Measurements from ENCODE around the gene CCDC195.

CCDC195 gene, protein sequence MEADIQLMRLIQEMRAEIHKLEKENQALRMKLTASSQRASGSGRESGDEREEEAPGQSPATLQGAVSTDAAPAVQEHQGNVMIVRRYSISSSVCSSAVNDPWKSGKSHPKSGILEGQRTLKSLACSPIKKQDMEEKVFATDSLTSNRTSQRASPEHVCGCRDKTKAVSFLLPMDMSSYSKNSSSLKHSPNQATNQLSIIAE

GRCh38 chr2:224716201-224716600 is at the start of gene CCDC195:
TSS of gene CCDC195 (minus strand) at chr2:224716365. CDS start at chr2:224716365, 0 bp downstream.
- no peak for DNase-seq (ENCODE audit: extremely low read depth, low read depth)
- TF ChIP-seq, protein P1, sequence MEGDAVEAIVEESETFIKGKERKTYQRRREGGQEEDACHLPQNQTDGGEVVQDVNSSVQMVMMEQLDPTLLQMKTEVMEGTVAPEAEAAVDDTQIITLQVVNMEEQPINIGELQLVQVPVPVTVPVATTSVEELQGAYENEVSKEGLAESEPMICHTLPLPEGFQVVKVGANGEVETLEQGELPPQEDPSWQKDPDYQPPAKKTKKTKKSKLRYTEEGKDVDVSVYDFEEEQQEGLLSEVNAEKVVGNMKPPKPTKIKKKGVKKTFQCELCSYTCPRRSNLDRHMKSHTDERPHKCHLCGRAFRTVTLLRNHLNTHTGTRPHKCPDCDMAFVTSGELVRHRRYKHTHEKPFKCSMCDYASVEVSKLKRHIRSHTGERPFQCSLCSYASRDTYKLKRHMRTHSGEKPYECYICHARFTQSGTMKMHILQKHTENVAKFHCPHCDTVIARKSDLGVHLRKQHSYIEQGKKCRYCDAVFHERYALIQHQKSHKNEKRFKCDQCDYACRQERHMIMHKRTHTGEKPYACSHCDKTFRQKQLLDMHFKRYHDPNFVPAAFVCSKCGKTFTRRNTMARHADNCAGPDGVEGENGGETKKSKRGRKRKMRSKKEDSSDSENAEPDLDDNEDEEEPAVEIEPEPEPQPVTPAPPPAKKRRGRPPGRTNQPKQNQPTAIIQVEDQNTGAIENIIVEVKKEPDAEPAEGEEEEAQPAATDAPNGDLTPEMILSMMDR (IDR thresholded peaks at IDR 0.05; ENCODE audit: low read depth, low read length) = no peak

GRCh38 chr2:224764565-224765236 is 48.5 kb upstream of the CCDC195 start:
- TF ChIP-seq, protein P1 (IDR thresholded peaks at IDR 0.05; ENCODE audit: low read depth, low read length) = no peak
- no peak for DNase-seq (ENCODE audit: extremely low read depth, low read depth)

DNA sequence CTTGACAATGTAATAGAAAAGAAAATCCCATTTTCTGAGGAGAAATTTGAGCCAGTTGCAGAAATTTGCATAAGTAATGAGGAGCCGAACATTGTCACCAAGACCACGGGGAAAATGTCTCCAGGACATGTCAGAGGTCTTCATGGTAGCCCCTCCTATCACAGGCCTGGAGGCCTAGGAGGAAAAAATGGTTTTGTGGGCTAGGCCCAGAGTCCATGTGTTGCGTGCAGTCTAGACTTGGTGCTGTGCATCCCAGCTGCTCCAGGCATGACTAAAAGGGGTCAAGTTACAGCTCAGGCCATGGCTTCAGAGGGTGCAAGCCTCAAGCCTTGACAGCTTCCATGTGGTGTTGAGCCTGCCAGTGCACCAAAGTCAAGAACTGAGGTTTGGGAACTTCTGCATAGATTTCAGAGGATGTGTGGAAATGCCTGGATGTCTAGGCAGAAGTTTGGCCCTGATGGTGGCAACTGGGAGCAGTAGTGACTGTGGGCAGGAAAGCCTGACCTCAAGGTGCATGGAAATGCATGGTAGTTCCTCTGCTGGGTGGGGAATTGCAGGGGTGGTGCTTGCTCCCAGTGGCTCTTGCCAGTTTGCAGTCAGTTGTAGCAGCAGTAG is 41.9 kb upstream of the CCDC195 start:
- TF ChIP-seq, protein P1 (IDR thresholded peaks at IDR 0.05; ENCODE audit: low read depth, low read length) = no peak
- no peak for DNase-seq (ENCODE audit: extremely low read depth, low read depth)

- TF ChIP-seq, protein P1 (IDR thresholded peaks at IDR 0.05; ENCODE audit: low read depth, low read length) = no peak
Measured at GRCh38 chr2:224753743-224754540, 37.8 kb upstream of the CCDC195 start.

DNA sequence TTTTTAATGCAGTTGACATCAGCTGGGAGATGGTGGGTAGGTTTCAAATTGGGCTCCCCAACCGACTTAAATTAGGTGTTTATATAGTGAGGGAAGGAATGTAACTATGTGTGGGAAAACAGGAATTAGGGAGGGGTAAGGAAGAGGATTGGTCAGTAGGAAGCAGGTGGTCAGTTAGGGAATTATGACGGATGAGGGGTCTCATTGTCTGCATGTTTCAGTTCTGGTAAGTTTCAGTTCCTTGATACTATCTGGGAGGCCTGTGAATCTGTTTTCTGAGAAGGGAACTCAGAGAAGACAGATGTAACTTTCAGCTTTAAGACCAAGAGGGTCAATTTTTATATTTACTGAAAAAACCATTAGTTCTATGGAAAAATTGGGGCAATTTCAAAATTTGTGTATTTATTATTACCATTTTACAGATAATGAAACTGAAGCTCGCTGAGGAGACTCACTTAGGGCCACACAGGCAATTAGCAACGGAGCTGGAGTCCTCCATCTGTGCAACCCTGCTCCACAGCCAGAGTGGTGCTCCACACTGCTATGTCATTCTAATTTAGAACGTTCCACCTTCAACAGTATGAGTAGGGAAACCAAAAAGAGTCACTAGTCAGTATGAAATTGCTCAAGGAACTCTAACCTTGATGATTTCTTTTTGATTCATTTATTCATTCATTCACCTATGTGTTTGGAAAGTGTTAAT is 36.0 kb upstream of the CCDC195 start:
- no peak for DNase-seq (ENCODE audit: extremely low read depth, low read depth)
- TF ChIP-seq, protein P1 (IDR thresholded peaks at IDR 0.05; ENCODE audit: low read depth, low read length) = no peak

More at GRCh38 chr2:224753743-224754540, 37.8 kb upstream of the CCDC195 start:
- DNase-seq (ENCODE audit: extremely low read depth, low read depth) = peak; percentile 72

GRCh38 chr2:224749136-224749535 is 33.0 kb upstream of the CCDC195 start:
- TF ChIP-seq, protein P1 (IDR thresholded peaks at IDR 0.05; ENCODE audit: low read depth, low read length) = peak; percentile 24
- no peak for DNase-seq (ENCODE audit: extremely low read depth, low read depth)

Data from AG09319 (cell line).